Hepatic stellate cell (primary cell): ENCODE data around the gene C9orf85.
A peak's percentile ranks its signal among the peaks of the same experiment; 100 is the strongest.
"Not testable (repeated sequence)": the region's sequence is repeated elsewhere in the genome, so short reads cannot be mapped to it uniquely, and the experiment has no call there.

Experiments used
- DNase-seq: peaks from one replicate; pipeline ENCODE4 v3.0.0; 2011; ENCODE audit warnings: low spot score

Gene C9orf85

DNA sequence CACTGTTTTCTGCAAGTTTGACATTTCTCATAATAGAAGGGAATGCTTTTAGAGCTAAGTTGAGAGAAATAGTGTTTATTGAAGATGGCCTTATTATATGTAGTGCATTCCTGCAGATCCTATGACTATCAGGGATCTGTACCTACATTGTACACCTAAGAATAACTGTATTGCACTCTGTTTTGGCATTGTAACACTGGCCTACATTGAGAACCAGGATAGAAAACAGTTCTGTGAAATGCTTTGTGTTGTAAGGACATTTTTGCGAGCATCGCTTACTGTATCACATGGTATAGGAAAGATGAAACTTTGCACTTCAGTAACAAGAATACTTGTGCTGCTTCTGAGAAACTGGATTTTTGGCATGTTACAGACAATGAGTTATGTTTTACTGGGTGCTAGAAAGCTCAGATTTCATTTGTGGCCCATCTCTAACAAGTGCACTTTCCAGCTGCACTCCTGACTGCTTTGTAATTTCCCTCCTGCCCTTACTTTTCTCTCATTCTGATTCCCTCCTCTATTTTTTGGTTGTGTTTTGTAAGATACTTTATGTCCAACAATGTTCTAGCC lies 30.6 kb downstream of the C9orf85 start:
- no peak for DNase-seq

DNA sequence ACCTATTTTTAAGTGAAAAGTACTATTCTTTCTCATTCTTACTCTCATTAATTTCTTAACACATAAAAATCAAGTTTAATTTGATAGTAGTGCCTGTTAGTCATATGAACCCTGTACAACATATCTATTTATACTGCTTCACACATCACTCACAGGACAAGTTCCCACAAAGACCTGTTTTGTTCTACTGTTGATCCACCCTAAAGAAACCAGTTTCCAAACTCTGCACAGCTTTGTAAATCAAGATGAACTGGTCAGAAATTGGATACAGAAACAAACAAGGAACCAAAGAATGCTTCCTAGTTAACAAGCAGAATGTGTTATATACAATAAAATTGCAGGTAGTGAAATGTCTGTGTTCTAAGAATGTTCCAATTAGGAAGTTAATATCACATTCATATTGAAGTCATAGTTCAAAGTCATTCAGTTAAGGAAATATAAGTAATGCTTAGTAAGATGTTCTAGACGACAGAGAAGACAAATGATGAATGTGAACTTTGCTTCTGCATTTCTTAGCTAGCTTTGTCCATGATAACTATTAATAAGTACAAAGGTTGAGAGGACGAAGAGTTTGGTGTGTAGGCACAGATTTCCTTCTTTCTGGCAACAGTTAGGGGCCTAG lies 33.4 kb downstream of the C9orf85 start:
- DNase-seq, result no peak

DNA sequence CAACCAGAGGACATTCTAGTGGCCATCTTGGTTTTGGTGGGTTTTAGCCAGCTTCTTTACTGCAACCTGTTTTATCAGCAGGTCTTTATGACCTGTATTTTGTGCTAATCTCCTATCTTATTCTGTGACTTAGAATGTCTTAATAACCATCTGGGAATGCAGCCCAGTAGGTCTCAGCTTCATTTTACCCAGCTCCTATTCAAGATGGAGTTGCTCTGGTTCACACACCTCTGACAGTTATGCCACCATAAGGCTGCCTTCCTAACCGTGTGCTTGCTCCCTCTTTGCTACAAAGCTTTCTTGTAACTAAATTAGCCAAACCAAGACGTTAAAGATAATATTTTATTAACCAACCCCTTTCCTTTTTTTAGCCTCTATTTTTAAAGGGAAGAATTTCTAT lies 43.2 kb downstream of the C9orf85 start:
- DNase-seq, result not testable (repeated sequence)

DNA sequence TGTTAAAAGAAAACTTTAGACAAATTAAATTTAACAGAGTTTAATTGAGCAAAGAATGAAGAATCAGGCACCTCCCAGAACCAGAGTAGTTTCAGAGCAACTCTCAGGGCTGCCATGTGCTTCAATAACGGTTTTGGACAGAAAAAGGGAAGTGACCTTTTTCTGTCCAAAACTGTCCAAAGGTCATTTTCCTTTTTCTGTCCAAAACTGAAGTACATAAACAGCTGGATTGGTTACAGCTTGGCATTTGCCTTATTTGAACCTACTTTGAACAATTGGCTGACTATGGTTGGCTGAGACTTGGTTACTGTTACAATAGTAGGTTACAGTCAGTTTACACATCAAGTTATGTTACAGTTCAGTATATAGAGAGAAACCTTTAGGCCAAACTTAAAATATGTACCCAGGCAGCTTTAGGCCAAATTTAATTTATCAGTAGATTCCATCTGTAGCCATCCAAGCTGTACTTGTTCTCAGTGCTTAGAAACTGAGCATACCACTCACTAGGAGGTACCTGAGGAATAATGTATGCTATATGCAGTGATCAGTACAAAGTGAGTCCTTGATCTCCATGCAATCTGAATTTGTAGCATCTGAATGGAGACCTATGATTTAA lies 44.0 kb downstream of the C9orf85 start:
- no peak for DNase-seq

DNA sequence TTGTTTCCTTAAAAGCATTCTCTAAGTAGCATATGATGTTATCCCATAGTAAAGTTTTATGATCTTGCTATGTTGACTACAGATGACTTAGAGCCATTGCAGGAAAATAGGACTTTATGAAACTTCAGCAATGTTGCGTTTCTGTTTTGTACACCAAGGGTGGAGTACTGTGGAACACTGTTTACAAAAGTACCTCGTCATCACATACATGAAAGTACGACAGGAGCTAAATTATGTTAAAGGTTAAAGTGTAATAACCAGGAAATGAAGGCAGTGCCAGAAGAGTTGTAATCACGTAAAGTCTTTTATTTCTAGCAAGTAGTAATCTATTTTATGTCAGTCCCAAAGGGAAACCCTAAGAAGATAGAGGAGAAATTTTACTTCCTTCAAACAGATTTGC lies 50.9 kb downstream of the C9orf85 start:
- DNase-seq, result no peak

DNA sequence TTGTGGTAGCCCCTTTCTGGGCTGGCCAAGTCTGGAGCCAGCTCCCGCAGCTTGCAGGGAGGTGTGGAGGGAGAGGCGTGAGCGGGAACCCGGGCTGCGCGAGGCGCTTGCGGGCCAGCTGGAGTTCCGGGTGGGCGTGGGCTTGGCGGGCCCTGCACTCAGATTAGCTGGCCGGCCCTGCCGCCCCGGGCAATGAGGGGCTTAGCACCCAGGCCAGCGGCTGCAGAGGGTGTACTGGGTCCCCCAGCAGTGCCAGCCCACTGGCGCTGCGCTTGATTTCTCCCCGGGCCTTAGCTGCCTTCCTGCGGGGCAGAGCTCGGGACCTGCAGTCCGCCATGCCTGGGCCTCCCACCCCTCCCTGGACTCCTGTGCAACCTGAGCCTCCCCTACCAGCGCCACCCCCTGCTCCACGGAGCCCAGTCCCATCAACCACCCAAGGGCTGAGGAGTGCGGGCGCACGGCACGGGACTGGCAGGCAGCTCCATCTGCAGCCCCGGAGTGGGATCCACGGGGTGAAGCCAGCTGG lies 52.1 kb downstream of the C9orf85 start:
- DNase-seq, result not testable (repeated sequence)

DNA sequence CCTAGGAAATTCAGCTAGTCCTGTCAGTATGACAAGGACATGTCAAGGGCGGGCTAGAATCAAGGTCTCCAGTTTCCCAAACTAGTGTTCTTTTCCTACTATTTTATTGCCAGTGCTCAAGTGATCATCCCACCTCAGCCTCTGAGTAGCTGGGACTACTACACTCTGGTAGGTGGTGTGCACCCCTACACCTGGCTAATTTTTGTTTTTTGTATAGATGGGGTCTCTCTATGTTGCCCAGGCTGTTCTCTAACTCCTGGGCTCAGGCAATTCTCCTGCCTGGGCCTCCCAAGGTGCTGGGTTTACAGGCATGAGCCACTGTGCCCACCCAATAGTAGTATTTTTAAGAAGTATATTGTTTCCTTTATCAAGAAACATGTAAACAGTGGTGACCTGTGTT lies 54.0 kb downstream of the C9orf85 start:
- no peak for DNase-seq

DNA sequence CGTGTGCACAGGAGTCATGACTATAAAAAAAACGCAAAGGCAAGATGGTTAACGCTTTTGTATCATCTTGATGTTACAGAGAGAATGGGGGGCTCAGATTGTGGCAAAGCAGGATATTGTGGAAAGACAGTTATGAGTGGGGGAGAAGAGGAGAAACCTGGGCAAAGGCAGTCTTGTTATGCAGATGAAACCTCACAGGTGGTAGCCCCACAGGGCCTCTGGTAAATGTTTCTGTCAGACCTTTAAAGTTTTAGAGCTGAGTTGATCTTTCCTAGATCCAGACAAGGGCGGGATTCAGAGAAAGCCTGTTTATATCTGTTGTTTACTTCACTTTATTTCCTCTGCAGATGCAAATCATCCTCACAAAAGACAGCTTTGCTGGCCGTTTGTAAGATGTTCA lies 55.2 kb downstream of the C9orf85 start:
- DNase-seq, result no peak

DNA sequence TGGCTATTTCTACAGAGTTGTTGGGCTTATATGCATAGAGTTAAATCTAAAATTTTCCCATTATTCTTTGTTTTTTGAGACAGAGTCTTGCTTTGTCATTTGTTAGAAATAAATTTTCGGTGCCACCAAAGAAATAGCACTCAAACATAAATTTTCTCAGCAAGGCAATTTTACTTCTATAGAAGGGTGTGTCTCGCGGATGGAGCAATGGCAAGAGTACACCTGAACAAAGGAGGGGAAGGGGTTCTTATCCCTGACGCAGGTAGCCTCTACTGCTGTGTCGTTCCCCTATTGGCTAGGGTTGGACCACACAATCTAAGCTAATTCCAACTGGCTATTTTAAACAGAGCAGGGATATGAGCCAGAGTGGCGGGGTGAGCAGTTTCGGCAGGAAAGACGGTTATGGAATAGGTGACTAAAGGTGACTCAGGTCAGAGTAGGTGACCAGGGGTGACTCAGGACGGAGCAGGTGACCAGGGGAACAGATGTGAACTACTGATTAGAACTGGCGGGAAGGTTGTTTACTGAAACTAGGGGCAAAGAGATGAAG lies 57.2 kb downstream of the C9orf85 start:
- no peak for DNase-seq

DNA sequence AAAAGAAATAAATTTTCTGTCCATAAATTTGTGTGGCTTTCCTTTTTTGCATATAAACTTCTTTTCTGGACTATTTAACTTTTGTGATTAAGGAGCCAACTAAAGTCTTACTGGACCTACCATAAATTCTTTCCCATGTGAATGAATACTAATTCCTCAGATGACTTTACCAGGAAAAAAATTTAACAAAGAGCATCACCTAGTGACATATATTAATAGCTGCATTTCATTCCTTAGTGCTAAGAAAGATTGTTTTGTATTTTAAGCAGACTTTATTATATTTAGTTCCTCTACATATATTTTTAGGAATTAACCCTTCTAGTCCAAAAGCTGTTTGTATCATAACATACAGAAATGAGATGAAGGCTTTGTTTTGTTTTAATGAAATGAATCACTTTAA lies 64.4 kb downstream of the C9orf85 start:
- DNase-seq, result no peak

DNA sequence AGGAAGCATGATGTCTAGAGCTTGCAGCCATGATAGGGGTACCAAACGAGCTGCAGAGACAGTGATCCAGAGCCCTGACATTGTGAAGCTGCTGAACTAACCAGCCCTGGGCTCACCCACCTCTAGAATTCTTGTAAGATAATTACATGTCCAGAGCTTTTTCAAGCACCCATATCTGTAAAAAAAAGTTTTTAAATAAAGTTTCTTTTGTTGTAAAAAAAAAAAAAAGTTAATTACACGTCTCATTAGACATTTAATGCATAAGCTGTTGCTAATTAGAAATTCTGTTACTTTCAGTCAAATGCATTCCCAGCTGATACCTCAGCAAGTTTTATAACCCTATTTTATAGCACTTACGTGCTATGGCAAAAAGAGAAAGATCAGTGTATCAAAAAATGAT lies 65.6 kb downstream of the C9orf85 start:
- DNase-seq, result no peak

DNA sequence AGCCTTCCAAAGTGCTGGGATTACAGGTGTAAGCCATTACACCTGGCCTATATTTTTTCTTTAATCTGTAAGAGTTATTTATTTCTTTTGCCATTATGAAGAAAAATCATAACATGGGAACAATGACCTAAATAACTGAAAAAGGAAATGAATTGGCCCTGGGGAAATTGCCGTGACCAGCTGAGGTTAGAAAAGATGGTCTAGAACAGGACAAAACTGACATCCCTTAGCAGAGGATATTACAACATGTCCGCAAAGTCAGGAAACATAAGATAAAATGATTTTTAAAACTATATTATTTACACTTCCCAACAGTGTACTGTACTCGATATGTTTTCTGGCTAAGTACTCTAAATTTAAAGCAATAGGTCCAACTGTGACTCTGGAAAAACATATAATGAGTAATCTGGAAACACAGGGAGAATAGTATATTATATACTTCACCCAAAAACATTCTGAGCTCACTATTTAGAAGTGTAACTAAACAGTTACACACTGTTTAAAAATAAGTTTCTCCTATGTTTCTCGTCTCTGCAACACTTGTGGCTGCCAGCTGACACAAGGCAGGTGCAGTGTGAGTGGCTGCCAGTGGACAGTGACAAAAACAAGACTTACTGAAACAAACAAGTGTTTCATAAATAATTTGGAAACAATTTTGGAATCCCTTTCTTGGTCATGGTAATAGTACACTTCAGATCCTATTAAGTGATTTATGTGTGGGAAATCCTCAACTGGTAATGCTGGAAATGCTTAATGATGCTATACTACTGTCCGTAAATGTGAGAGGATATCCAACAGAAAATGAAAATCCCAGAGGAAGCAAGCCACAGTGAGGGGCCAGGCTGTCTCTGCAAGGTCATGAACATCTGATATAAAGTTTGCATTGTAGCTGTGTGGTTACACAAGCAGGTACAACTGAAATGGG lies 69.1 kb downstream of the C9orf85 start:
- no peak for DNase-seq

DNA sequence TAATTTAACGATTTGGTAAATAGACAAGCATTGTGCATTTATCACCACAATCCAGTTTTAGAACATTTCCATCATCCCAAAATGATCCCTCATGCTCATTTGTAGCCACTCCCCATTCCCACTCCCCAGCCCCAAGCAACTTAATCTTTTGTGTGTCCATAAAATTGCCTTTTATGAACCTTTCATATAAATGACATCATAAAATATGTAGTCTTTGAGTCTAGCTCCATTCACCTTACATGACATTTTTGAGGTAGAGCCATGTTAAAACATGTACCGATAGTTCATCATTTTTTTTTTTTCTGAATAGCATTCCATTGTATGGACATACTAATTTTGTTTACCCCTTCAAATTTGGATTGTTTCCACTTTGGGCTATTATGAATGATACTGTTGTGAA lies 70.5 kb downstream of the C9orf85 start:
- DNase-seq, result no peak

DNA sequence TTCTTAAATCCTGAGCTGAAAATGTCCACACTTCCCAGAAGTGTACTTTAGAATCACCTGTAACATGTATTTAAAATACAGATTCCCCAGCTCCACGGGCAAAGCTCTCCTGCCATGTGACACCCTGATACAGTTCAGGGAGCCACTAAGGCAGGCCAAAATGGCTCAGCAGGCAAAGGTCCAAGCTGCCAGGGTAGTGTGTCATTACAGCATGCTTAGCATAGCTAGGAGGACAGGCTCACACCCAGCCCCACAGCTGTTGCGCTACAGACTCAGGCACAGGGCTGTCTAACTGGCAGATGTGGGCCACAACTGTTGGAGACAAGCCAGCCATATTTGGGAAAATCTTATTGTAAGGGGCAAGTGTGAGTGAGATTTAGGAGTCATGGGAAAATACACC lies 73.0 kb downstream of the C9orf85 start:
- DNase-seq, result peak; percentile 41

DNA sequence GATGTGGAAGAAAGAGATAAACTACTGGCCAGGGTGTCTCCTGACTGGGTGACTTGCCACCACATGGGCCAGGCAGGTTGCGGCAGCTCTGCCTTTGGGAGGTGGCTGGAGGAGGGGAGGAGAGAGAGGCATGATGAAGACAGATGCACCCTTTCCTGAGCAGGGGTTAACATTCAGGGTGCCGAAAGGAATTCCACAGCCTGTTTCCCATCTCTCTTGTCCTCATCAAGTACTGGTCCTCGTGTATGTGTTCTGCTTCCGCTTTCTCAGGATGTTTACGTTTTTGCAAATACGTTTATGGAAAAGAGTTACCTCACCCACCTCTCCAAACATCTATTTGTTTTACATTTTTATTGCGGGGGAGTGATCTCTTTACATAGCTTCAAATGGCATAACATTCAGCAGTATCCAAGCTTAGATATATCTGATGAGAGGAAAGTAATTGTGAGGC lies 73.4 kb downstream of the C9orf85 start:
- no peak for DNase-seq

DNA sequence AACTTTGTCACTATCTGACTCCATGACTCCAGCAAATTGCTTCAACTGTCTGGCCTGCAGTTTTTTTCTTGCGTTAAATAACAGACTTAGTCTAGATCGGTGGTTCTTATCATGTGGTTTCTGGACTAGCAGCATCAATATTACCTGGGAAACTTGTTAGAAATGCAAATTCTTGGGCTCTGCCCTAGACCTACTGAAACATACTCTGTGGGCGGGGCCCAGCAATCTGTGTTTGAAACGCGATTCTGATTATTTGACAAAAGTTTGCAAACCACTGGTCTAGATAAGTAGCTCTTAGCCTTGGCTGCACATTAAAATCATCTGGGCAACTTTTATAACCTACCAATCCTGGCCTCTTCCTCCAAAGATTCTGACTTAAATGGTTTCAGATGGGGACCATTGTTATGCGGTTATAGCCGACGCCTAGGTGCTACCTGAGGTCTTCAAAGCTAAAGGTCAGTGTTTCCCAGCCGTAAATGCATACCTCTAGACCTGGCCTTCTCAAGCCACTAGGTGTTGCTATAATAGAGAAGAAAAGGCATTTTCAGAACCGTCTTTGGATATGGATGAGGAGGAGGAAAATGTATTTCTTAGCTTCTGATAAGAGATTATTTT lies 74.0 kb downstream of the C9orf85 start:
- no peak for DNase-seq

DNA sequence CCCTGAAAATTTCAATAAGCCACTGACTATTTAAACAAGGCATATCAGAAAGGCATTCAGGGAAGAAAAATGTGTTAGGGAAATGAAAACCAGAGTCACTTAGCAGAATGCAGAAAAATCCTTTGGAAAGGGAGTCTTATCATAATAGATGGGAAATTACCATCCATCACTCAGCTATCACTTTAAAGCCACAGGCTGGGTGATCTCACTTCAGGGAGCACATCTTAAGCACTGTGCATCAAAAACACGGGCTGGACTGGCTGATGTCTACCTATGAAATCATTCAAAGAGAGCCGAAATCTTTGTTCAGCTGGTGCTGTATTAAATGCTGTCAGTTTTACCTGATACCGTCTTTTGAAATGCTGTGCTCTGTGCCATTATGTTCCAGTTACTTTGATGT lies 75.5 kb downstream of the C9orf85 start:
- DNase-seq, result no peak

DNA sequence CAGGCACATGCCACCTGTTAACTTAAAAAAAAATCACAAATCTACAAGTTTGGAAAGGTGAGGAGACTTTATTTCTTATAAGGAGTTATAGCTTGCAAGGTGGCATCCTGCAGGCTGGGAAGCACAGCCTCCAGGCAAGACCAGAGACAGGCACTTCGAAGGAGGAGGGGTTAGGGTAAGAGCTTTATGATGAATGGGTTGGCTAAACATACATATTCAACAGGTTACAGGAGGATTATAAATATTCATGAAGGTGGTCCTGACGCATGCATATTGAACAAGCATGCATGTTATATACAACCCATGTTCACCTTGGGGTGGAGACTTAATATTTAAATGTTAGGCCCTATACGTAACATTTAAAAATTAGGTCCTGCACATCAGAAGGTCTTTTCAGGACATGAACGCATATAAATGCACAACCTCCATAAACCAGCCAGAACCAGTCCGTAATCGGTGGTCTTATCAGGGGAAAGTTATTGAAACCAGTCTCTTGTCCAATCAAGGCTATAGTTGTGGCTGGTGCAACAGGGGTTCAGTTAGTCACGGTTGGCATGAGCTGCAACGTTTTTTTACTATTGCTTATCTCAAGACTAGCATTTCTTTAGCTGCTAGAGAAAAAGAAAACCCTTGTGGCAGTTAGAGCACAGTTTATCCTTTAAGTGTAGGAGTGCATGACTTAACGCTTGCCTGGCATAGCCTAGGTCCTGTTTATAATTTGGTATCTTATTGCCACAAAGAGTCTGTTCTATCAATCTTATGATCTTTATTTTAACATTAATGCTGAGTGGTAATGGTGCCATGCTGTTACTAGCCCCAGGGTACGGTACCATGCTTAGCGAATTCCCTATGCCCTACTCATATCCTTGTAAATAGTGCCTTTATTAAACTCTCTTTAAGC lies 76.3 kb downstream of the C9orf85 start:
- DNase-seq, result no peak

DNA sequence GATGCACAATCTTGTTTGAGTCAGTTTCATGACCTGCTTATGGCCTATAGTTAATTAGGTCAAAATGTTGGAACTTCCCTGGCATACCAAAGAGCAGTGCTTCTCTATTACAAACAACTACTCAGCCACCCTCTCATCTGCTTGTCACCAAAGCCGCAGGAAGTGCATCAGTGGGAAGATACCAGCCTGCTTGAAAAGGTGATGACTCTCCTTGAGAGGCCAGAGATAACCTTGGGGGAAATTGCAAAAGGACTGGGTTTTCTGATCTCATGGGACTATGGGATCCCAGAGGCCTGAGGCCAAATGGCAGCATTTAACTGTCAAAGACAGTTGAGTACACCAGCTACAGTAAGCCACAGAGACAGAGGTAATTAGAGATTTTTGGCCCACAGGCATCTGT lies 79.0 kb downstream of the C9orf85 start:
- DNase-seq, result no peak

DNA sequence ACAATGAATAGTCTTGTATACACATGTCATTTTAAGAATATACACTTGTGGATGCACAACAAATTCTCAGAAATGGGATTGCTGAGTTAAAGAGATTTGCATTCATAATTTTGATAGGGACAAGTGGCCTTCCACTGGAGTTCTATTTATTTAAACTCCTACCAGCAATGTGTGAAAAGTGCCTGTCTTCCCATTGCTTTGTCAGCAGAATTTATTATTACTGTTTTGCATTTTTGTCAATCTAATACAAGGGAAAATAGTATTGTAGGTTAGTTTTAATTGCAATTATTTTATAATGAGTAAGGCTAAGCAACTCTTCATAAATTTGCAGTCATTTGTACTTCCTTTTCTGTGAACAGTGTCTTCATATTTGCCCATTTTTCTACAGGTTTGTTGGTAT lies 94.0 kb downstream of the C9orf85 start:
- DNase-seq, result no peak

DNA sequence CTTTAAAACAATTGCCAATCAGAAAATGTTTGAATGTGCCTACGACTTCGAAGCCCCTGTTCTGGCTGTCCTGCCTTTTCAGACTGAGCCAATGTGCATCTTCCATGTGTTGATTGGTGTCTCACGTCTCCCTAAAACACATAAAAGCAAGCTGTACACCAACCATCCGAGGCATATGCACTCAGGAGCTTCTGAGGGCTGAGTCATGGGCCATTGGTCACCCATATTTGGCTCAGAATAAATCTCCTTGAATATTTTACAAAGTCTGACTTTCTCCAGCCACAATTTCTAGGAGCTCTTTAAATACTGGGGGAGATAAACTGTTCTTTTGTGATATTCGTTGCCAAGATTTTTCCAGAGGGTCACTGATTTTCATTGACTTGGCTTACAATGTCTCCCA lies 95.1 kb downstream of the C9orf85 start:
- peak; percentile 16 for DNase-seq
